AG04450 (cell line): Measurements from ENCODE around the gene ZSCAN32. TPM values are rescaled to one million over a fixed set of nuclear protein-coding genes. Genes with fewer than 3 reads are reported as not detected.

Experiments used
- CTCF ChIA-PET: fragments of 300-600, 350-600 bp; formaldehyde crosslinking; extraction: SDS; loops from one replicate; lab custom pipeline; 2022; ENCODE audit warnings: antibody characterized with exemption, inconsistent platforms; lab: Charles Lee
- POLR2A ChIA-PET: fragments of 350-600 bp; formaldehyde crosslinking; extraction: SDS; loops from one replicate; lab custom pipeline; 2021; ENCODE audit warnings: antibody characterized with exemption, inconsistent platforms; lab: Yijun Ruan, JAX
- DNase-seq: peaks from one replicate; pipeline ENCODE4 v3.0.0-alpha.2; 2011; ENCODE audit warnings: low read depth, low spot score
- H3K27ac ChIP-seq: one replicate; pipeline ENCODE4 v1.5.1; 2012; ENCODE audit warnings: low read depth, low read length, control low read depth
- H3K27me3 ChIP-seq: one replicate; pipeline ENCODE4 v1.6.0; 2012; ENCODE audit warnings: low read length; ENCODE audit not compliant: control insufficient read depth, insufficient read depth
- H3K4me3 ChIP-seq: 2 replicates; pipeline ENCODE4 v1.5.1; 2011; ENCODE audit warnings: mild to moderate bottlenecking, low read depth, low read length, control low read depth
- H3K9me3 ChIP-seq: 2 replicates; pipeline ENCODE4 v1.5.1; 2012; ENCODE audit warnings: low read length; ENCODE audit not compliant: control insufficient read depth, insufficient read depth
- CTCF ChIP-seq: IDR thresholded peaks from 2 replicates; pipeline ENCODE4 v1.5.1; 2011; ENCODE audit warnings: low read depth, low read length, control low read depth, inconsistent platforms
- polyA plus RNA-seq: library from polyadenylated mRNA; depleted of rRNA; stranded (reverse); fragments of >200 nt; gene quantifications from 2 replicates; pipeline ENCODE4 v1.2.3, GENCODE V29; 2011

ZSCAN32 gene
- polyA plus RNA-seq, 1 experiment, result 18.5 TPM

- TF ChIP-seq CTCF, result no peak
- ChIA-PET POLR2A (interaction anchor here (0.5 to 2.7 kb wide), 5 partner anchors 35 to 99 kb away, joined by 3 to 8 read pairs (median 8); partner anchors contain the start of genes NAA60, OR2C1 and ZNF597), CTCF (no interaction called here)
- no peak for DNase-seq
- peaks cover 50% of the 10 kb centered on the region for H3K9me3 ChIP-seq
- no peaks in the 10 kb centered on the region for H3K27me3 ChIP-seq
- peak overlapping the region; percentile 95 for H3K4me3 ChIP-seq
- peak overlapping the region; percentile 57 for H3K27ac ChIP-seq
These were observed 392 bp downstream of the ZSCAN32 start for GRCh38 chr16:3400446-3400778.

GRCh38 chr16:3389663-3390338 is 11.0 kb downstream of the ZSCAN32 start:
- CTCF ChIA-PET, result no interaction called here

DNA sequence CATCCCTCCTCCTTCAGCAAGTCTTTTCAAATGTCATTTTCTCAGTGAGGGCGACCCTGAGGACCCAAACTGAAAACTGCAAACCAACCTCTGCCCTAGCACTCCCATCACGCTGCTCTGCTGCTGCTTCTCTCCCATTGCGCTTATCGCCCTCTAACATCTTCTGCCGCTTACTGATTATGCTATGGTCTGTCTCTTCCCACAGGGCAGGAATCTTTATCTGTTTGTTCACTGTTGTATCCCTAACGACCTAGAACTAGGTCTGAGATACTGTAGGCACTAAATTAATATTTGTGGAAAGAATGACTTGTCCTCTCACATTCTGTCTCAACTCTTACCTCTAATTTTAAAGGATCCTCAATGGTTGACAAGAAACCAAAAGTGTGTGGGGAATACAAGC is 12.5 kb downstream of the ZSCAN32 start:
- ChIA-PET CTCF (no interaction called here), POLR2A (no interaction called here)
- Histone ChIP-seq H3K9me3 (peaks cover 60% of the 10 kb centered on the region), H3K27ac (no peak overlapping the region), H3K4me3 (no peak overlapping the region), H3K27me3 (no peaks in the 10 kb centered on the region)
- TF ChIP-seq CTCF, result no peak
- DNase-seq, result no peak

More at GRCh38 chr16:3389663-3390338, 11.0 kb downstream of the ZSCAN32 start:
- no peak overlapping the region for H3K27ac ChIP-seq
- H3K27me3 ChIP-seq, result no peaks in the 10 kb centered on the region
- POLR2A ChIA-PET, result no interaction called here
- no peak overlapping the region for H3K4me3 ChIP-seq
- no peak for DNase-seq
- no peak for TF ChIP-seq CTCF
- H3K9me3 ChIP-seq, result peaks cover 55% of the 10 kb centered on the region

- CTCF ChIA-PET, result interaction anchor here (0.7 kb wide), 1 partner anchor 792 kb away, joined by 3 read pairs; no protein-coding TSS in a partner anchor
- Histone ChIP-seq H3K4me3 (no peak overlapping the region), H3K27ac (no peak overlapping the region), H3K9me3 (peaks cover 67% of the 10 kb centered on the region), H3K27me3 (no peaks in the 10 kb centered on the region)
- DNase-seq, result no peak
- POLR2A ChIA-PET, result no interaction called here
- no peak for TF ChIP-seq CTCF
These were observed 17.8 kb downstream of the ZSCAN32 start for GRCh38 chr16:3383045-3383448.

- no peak for TF ChIP-seq CTCF
- Histone ChIP-seq H3K27ac (no peak overlapping the region), H3K27me3 (no peaks in the 10 kb centered on the region), H3K9me3 (peaks cover 52% of the 10 kb centered on the region), H3K4me3 (no peak overlapping the region)
- no peak for DNase-seq
- CTCF ChIA-PET, result no interaction called here
- POLR2A ChIA-PET, result no interaction called here
These were observed 22.9 kb downstream of the ZSCAN32 start for GRCh38 chr16:3377917-3378316.
